GM10847 (cell line): ENCODE results near the gene RTL10.

Experiments used
- POLR2A ChIP-seq: IDR thresholded peaks from 2 replicates; pipeline ENCODE4 v1.6.1; 2011; ENCODE audit not compliant: insufficient read length; ENCODE audit errors: extremely low read depth

RTL10 gene

DNA sequence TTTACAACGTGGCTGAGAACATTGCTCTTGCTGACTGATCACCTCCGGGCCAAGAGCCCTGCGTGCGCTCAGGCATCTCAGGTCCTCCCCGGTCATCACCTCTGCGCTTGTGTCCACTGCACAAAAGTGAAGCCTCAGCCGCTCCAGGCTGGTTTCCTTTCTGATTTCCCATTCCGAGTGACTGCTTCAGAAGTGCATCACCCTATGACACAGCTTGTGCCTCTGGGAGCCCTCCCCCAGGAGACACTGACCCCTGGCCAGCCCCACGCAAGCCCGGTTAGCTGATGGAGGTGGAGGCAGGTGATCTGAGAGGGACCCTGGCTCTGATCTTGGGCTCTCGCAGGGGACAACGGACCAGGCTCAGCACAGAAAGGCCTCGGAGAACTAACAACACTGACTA is 38.3 kb upstream of the RTL10 start:
- no peak for TF ChIP-seq POLR2A

GRCh38 chr22:19892257-19892879 is 37.7 kb upstream of the RTL10 start:
- no peak for TF ChIP-seq POLR2A

- no peak for TF ChIP-seq POLR2A
Measured at GRCh38 chr22:19891317-19892256, 36.9 kb upstream of the RTL10 start.

GRCh38 chr22:19890502-19891316 is 36.0 kb upstream of the RTL10 start:
- TF ChIP-seq POLR2A = no peak

DNA sequence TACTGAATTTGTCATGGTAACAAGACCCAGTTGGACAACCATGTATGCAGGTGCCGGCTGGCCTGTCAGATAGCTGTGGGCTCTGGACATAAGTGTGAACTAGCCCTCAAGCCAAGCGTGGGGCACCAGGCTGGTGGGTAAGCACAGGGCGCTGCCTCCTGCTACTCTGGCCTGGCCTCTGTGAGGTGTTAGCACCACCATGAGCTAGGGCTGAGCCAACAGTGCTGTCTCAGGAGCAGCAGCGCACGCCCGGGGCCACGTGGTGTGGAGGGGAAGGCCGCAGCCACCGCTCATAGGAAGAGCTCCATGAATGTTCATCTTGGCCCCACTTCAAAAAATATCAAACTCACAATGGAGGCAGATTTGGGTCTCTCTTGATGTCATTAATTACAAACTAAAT is 35.3 kb upstream of the RTL10 start:
- TF ChIP-seq POLR2A = no peak

- no peak for TF ChIP-seq POLR2A
Measured at GRCh38 chr22:19888131-19888746, 33.6 kb upstream of the RTL10 start.

- TF ChIP-seq POLR2A = no peak
Measured at GRCh38 chr22:19887256-19887985, 32.7 kb upstream of the RTL10 start.

- no peak for TF ChIP-seq POLR2A
Measured at GRCh38 chr22:19886605-19887255, 32.1 kb upstream of the RTL10 start.

- no peak for TF ChIP-seq POLR2A
Measured at GRCh38 chr22:19885841-19886592, 31.3 kb upstream of the RTL10 start.

DNA sequence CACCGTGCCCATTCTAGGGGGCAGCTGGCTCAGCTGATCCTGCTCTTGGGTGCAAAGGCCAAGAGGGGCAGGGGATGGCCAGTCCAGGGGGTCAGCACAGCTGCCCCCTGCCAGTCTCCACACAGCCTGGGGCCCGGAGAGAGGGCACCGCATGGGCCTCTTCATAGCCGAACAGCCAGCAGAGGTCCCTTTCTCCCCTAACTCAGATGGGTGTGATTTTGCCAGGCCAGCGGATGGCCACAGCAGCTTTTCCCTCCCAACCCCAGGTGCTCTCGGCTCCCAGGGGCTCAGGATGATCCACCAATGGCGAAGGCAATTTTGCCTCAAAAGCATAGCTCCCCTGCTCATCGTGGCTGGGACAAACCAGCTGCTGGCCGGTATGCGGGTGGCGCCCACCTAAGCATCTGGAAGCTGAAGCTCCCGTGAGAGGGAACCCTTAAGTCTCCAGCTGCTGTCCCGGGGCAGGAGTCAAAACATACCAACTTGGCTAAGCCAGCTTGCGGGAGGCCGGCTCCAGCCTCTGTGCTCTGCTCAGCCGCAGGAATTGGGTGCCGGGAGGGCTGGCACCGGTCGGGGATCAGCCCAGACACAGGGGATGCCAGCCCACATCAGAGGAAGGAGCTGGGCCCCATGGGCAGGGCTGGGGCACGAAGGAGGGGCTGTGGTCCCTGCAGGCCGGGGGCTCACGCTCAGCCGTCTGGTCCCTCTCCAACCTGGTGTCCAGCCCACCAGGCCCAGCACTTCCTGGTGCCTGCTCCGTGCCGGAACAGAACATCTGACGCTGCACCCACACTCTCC is 30.5 kb upstream of the RTL10 start:
- no peak for TF ChIP-seq POLR2A

- no peak for TF ChIP-seq POLR2A
Measured at GRCh38 chr22:19884161-19884953, 29.7 kb upstream of the RTL10 start.

GRCh38 chr22:19882446-19883381 is 28.0 kb upstream of the RTL10 start:
- no peak for TF ChIP-seq POLR2A
